Activated CD8-positive, alpha-beta T cell treated with anti-CD3 and anti-CD28 coated beads for 36 hours (primary cell): Measurements from ENCODE around the gene TNNI2. TPM values are rescaled to one million over a fixed set of nuclear protein-coding genes. Genes with fewer than 3 reads are reported as not detected.

ENCODE experiments used
- ATAC-seq: fragments of 200-7000 bp; cut with Tn5 transposase; one replicate; pipeline ENCODE4 v1.10.0; 2021; ENCODE audit warnings: mild to moderate bottlenecking, moderate library complexity
- CTCF ChIA-PET: fragments of 350-600 bp; sonication (Branson Sonifier 250); formaldehyde crosslinking; loops from one replicate; lab custom pipeline; 2021; ENCODE audit warnings: antibody characterized with exemption; lab: Charles Lee
- POLR2A ChIA-PET: fragments of 350-600 bp; sonication (Branson Sonifier 250); formaldehyde crosslinking; loops from one replicate; lab custom pipeline; 2021; ENCODE audit warnings: antibody characterized with exemption; lab: Charles Lee
- DNase-seq: peaks from one replicate; pipeline ENCODE4 v3.0.0-alpha.2; 2020
- H3K27ac Mint-ChIP-seq: one replicate; pipeline ENCODE4 v1.8.0; 2021; ENCODE audit warnings: mild to moderate bottlenecking, mixed read lengths
- H3K27me3 Mint-ChIP-seq: one replicate; pipeline ENCODE4 v1.8.0; 2021; ENCODE audit warnings: mixed read lengths
- H3K36me3 Mint-ChIP-seq: one replicate; pipeline ENCODE4 v1.8.0; 2021; ENCODE audit warnings: low read depth, mixed read lengths
- H3K4me1 Mint-ChIP-seq: one replicate; pipeline ENCODE4 v1.8.0; 2021; ENCODE audit warnings: low read depth, mixed read lengths
- H3K4me3 Mint-ChIP-seq: one replicate; pipeline ENCODE4 v1.8.0; 2021; ENCODE audit warnings: mild to moderate bottlenecking, moderate library complexity, mixed read lengths
- H3K9me3 Mint-ChIP-seq: one replicate; pipeline ENCODE4 v1.8.0; 2021; ENCODE audit warnings: mixed read lengths
- intact Hi-C: fragments of 100-400 bp; cut with micrococcal nuclease; formaldehyde crosslinking; loops from one replicate; pipeline ENCODE4 v1.10.0; 2022
- total RNA-seq, 2 experiments: library from RNA; stranded (reverse); gene quantifications; one replicate each; pipeline ENCODE4 v1.2.3, GENCODE V29; 2021
- TF ChIP-seq, protein P1 (sequence below): fragments of 200-600 bp; IDR thresholded peaks from one replicate; pipeline ENCODE4 v1.8.0; 2022; ENCODE audit warnings: antibody characterized with exemption, mild to moderate bottlenecking

Gene TNNI2
- total RNA-seq, 2 experiments from 2014 or later: 0.92 TPM; not detected in 1

GRCh38 chr11:1887451-1888346 is 48.9 kb downstream of the TNNI2 start:
- no peak for ATAC-seq
- Mint-ChIP-seq H3K9me3 (peaks cover 3% of the 10 kb centered on the region), H3K27ac (peak overlapping the region; percentile 86), H3K36me3 (peaks cover 41% of the 10 kb centered on the region), H3K4me1 (peaks cover 29% of the 10 kb centered on the region), H3K4me3 (peak overlapping the region; percentile 83), H3K27me3 (no peaks in the 10 kb centered on the region)
- DNase-seq: no peak
- POLR2A ChIA-PET: interaction anchor here (1.0 to 5.7 kb wide), 5 partner anchors 18 to 51 kb away, joined by 3 to 81 read pairs (median 6); partner anchors contain the start of genes LSP1 and TNNT3
- CTCF ChIA-PET: interaction anchor here (1.2 to 1.4 kb wide), 3 partner anchors 49 to 263 kb away, joined by 3 read pairs; partner anchors contain the start of gene TNNI2
- TF ChIP-seq, protein P1, sequence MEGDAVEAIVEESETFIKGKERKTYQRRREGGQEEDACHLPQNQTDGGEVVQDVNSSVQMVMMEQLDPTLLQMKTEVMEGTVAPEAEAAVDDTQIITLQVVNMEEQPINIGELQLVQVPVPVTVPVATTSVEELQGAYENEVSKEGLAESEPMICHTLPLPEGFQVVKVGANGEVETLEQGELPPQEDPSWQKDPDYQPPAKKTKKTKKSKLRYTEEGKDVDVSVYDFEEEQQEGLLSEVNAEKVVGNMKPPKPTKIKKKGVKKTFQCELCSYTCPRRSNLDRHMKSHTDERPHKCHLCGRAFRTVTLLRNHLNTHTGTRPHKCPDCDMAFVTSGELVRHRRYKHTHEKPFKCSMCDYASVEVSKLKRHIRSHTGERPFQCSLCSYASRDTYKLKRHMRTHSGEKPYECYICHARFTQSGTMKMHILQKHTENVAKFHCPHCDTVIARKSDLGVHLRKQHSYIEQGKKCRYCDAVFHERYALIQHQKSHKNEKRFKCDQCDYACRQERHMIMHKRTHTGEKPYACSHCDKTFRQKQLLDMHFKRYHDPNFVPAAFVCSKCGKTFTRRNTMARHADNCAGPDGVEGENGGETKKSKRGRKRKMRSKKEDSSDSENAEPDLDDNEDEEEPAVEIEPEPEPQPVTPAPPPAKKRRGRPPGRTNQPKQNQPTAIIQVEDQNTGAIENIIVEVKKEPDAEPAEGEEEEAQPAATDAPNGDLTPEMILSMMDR: no peak
- intact Hi-C loops: loop anchor here (10.0 kb wide), 1 partner anchor 267 kb away; no protein-coding TSS in a partner anchor

- intact Hi-C loops: loop anchor here (10.0 kb wide), 1 partner anchor 266 kb away; no protein-coding TSS in a partner anchor
- Mint-ChIP-seq H3K9me3 (peaks cover 3% of the 10 kb centered on the region), H3K27ac (peak overlapping the region; percentile 86), H3K36me3 (peaks cover 42% of the 10 kb centered on the region), H3K4me3 (peak overlapping the region; percentile 83), H3K4me1 (peaks cover 32% of the 10 kb centered on the region), H3K27me3 (no peaks in the 10 kb centered on the region)
- no peak for ATAC-seq
- DNase-seq: no peak
- ChIA-PET POLR2A (interaction anchor here (1.1 to 5.7 kb wide), 5 partner anchors 23 to 60 kb away, joined by 3 to 81 read pairs (median 6); partner anchors contain the start of genes LSP1 and TNNT3), CTCF (interaction anchor here (0.6 to 1.4 kb wide), 5 partner anchors 33 to 262 kb away, joined by 3 read pairs; partner anchors contain the start of gene TNNI2)
- TF ChIP-seq, protein P1: no peak
Measured at GRCh38 chr11:1888347-1888753, 49.6 kb downstream of the TNNI2 start.

DNA sequence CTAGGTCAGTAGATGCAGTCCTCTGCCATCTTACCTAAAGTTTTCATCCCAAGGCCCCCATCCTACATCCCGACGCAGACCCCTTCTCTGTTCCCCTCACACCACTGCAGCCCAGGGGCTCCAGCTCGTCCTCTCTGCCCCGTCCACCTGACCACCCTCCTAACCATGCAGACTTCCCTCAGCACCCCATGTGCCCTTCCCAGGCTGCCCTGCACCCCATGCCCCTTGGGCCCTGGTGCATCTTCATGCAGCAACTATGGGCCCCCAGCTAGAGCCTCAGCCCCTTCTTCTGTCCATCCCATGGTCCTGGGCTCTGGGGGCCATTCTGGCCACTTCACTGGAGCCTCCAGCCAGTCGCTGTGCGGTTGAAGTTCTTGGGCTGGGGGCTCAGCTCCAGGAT is 50.0 kb downstream of the TNNI2 start:
- CTCF ChIA-PET: interaction anchor here (0.6 to 1.4 kb wide), 6 partner anchors 11 to 261 kb away, joined by 3 to 4 read pairs (median 3); partner anchors contain the start of gene TNNI2
- Mint-ChIP-seq H3K36me3 (peaks cover 42% of the 10 kb centered on the region), H3K4me1 (peaks cover 37% of the 10 kb centered on the region), H3K27ac (peak overlapping the region; percentile 86), H3K9me3 (peaks cover 3% of the 10 kb centered on the region), H3K4me3 (peak overlapping the region; percentile 83), H3K27me3 (no peaks in the 10 kb centered on the region)
- POLR2A ChIA-PET: interaction anchor here (0.6 to 5.7 kb wide), 11 partner anchors 16 to 176 kb away, joined by 3 to 81 read pairs (median 3); partner anchors contain the start of genes LSP1, SYT8 and TNNT3
- DNase-seq: no peak
- TF ChIP-seq, protein P1: no peak
- ATAC-seq: peak; percentile 1
- intact Hi-C loops: loop anchor here (10.0 kb wide), 1 partner anchor 266 kb away; no protein-coding TSS in a partner anchor

GRCh38 chr11:1889224-1889930 is 50.6 kb downstream of the TNNI2 start:
- DNase-seq (peak; percentile 88), ATAC-seq (peak; percentile 81)
- Mint-ChIP-seq H3K27me3 (no peaks in the 10 kb centered on the region), H3K4me1 (peaks cover 37% of the 10 kb centered on the region), H3K9me3 (peaks cover 3% of the 10 kb centered on the region), H3K4me3 (peak overlapping the region; percentile 83), H3K27ac (peak overlapping the region; percentile 87), H3K36me3 (peaks cover 42% of the 10 kb centered on the region)
- CTCF ChIA-PET: interaction anchor here (0.6 to 1.9 kb wide), 6 partner anchors 12 to 196 kb away, joined by 3 to 8 read pairs (median 4); partner anchors contain the start of gene TNNI2
- intact Hi-C loops: loop anchor here (10.0 kb wide), 1 partner anchor 265 kb away; no protein-coding TSS in a partner anchor
- POLR2A ChIA-PET: interaction anchor here (0.6 to 5.7 kb wide), 16 partner anchors 13 to 177 kb away, joined by 3 to 81 read pairs (median 3); partner anchors contain the start of genes LSP1, SYT8 and TNNT3
- TF ChIP-seq, protein P1: no peak
